HepG2 (cell line): ENCODE results near the gene FOXA3. TPM values are rescaled to one million over a fixed set of nuclear protein-coding genes. Genes with fewer than 3 reads are reported as not detected.

Experiments used
- ARID5B ChIP-seq: IDR thresholded peaks from 2 replicates; pipeline ENCODE4 v1.4.0; 2020; ENCODE audit warnings: mild to moderate bottlenecking, missing genetic modification reagents
- ATM ChIP-seq: fragments of 450-650 bp; IDR thresholded peaks from 2 replicates; pipeline ENCODE4 v1.7.1; 2017; ENCODE audit warnings: mild to moderate bottlenecking, borderline replicate concordance
- FOXK1 ChIP-seq: sonication (generic); formaldehyde crosslinking; IDR thresholded peaks from 2 replicates; pipeline ENCODE4 v1.4.0; 2020; ENCODE audit warnings: low read depth, missing genetic modification reagents, borderline replicate concordance
- HMGA1 ChIP-seq: sonication (generic); formaldehyde crosslinking; conservative IDR thresholded peaks from 2 replicates; pipeline ENCODE4 v1.4.0; 2020; ENCODE audit warnings: missing genetic modification reagents
- HNF4G ChIP-seq, 2 experiments: sonication (generic) in 1 of 2; formaldehyde crosslinking in 1 of 2; IDR thresholded peaks; 2 replicates each; pipeline versions ENCODE4 v1.4.0 to v1.6.1; 2011 to 2020; ENCODE audit warnings: borderline replicate concordance in 2 of 2, low read depth in 2 of 2, mild to moderate bottlenecking in 2 of 2, low read length in 1 of 2, missing genetic modification reagents in 1 of 2, moderate library complexity in 1 of 2
- JUN ChIP-seq: sonication (generic); formaldehyde crosslinking; IDR thresholded peaks from 2 replicates; pipeline ENCODE4 v1.4.0; 2020; ENCODE audit warnings: mild to moderate bottlenecking, missing genetic modification reagents
- KLF15 ChIP-seq: sonication (generic); formaldehyde crosslinking; IDR thresholded peaks from 2 replicates; pipeline ENCODE4 v1.8.1; 2023; ENCODE audit warnings: borderline replicate concordance, mild to moderate bottlenecking, inconsistent platforms, missing genetic modification reagents, mixed read lengths
- SOX5 ChIP-seq: IDR thresholded peaks from 2 replicates; pipeline ENCODE4 v1.6.1; 2016; ENCODE audit warnings: borderline replicate concordance
- TAF1 ChIP-seq: sonication (generic); formaldehyde crosslinking; IDR thresholded peaks from 2 replicates; pipeline ENCODE4 v1.4.0; 2020; ENCODE audit warnings: missing genetic modification reagents
- ZBTB25 ChIP-seq: IDR thresholded peaks from 2 replicates; pipeline ENCODE4 v1.6.1; 2018; ENCODE audit warnings: missing genetic modification reagents
- ZBTB46 ChIP-seq: sonication (generic); formaldehyde crosslinking; IDR thresholded peaks from 2 replicates; pipeline ENCODE4 v1.4.0; 2020; ENCODE audit warnings: mild to moderate bottlenecking, missing genetic modification reagents, borderline replicate concordance
- ZNF747 ChIP-seq: sonication (generic); formaldehyde crosslinking; IDR thresholded peaks from 2 replicates; pipeline ENCODE4 v1.8.1; 2023; ENCODE audit warnings: missing genetic modification reagents, mild to moderate bottlenecking, borderline replicate concordance
- ZSCAN20 ChIP-seq: sonication (generic); formaldehyde crosslinking; IDR thresholded peaks from 2 replicates; pipeline ENCODE4 v1.4.0; 2020; ENCODE audit warnings: missing genetic modification reagents, mild to moderate bottlenecking, borderline replicate concordance
- polyA plus RNA-seq, 8 experiments: library from polyadenylated mRNA; depleted of rRNA in 3 of 8; stranded (reverse) in 7 of 8; unstranded in 1 of 8; fragments of >200 nt; fragmentation: Illumina TruSeq in 4 of 8; extraction: Trizol in 4 of 8; gene quantifications; 2 replicates each; pipeline versions ENCODE4 v1.2.1 to v1.2.3, GENCODE V29; 2011 to 2016; ENCODE audit warnings: low read depth in 4 of 8, missing spikeins in 1 of 8, mixed read lengths in 1 of 8; ENCODE audit not compliant: insufficient read depth in 1 of 8
- total RNA-seq, 5 experiments: library from RNA; depleted of rRNA; stranded (reverse); fragments of >200 nt; fragmentation: Illumina TruSeq; extraction: Trizol; gene quantifications; 2 replicates each; pipeline ENCODE4 v1.2.3, GENCODE V29; 2016; ENCODE audit warnings: low read depth in 1 of 5

FOXA3 gene
- total and polyA plus RNA-seq, 2 of the 13 experiments (the other 11 are each of a cell fraction or from before 2014, with no cell fraction given): 29.8 to 47.6 TPM

- TF ChIP-seq ARID5B: peak; percentile 75
- TF ChIP-seq FOXK1: peak; percentile 59
- no peak for TF ChIP-seq ZBTB46 (CRISPR knock-in tag)
- peak; percentile 64 for TF ChIP-seq SOX5 (CRISPR knock-in tag)
- peak; percentile 63 for TF ChIP-seq ZSCAN20
- TF ChIP-seq ZNF747: peak; percentile 49; the same call in 1 of the 2 replicates
- TF ChIP-seq HMGA1 (CRISPR knock-in tag): no peak
- TF ChIP-seq HNF4G (IDR thresholded peaks at IDR 0.05; ENCODE audit: borderline replicate concordance, low read depth, low read length): peak; percentile 80; the same call in 1 of the 2 replicates
- peak; percentile 50; the same call in 1 of the 2 replicates for TF ChIP-seq HNF4G (CRISPR knock-in tag; IDR thresholded peaks at IDR 0.05; ENCODE audit: borderline replicate concordance, low read depth)
- peak; percentile 38; the same call in 1 of the 2 replicates for TF ChIP-seq JUN
- no peak for TF ChIP-seq ATM
- no peak; the same call in 1 of the 2 replicates for TF ChIP-seq KLF15
- peak; percentile 77; the same call in 1 of the 2 replicates for TF ChIP-seq TAF1 (CRISPR knock-in tag)
- TF ChIP-seq ZBTB25 (CRISPR knock-in tag): peak; percentile 64
Observed at GRCh38 chr19:45882652-45883585, 18.8 kb downstream of the FOXA3 start (continued).
